Subcutaneous abdominal adipose tissue (tissue), 5 donors: ENCODE data around the gene MATCAP1.

Source experiments
- H3K27ac ChIP-seq: one replicate; pipeline ENCODE4 v1.7.0; 2013; ENCODE audit warnings: low read depth, mild to moderate bottlenecking, inconsistent platforms, low read length, moderate library complexity
- H3K27me3 ChIP-seq, 5 donors: one replicate each; pipeline ENCODE4 v1.7.0; 2013; ENCODE audit warnings: low read length in 5 of 5, inconsistent platforms in 1 of 5; ENCODE audit not compliant: control insufficient read depth in 5 of 5, insufficient read depth in 4 of 5
- H3K36me3 ChIP-seq, 5 donors: one replicate each; pipeline ENCODE4 v1.7.0; 2013; ENCODE audit warnings: low read length in 5 of 5; ENCODE audit not compliant: control insufficient read depth in 5 of 5, insufficient read depth in 5 of 5
- H3K4me1 ChIP-seq, 5 donors: one replicate each; pipeline ENCODE4 v1.7.0; 2013; ENCODE audit warnings: low read length in 5 of 5, mild to moderate bottlenecking in 3 of 5, moderate library complexity in 1 of 5; ENCODE audit not compliant: control insufficient read depth in 5 of 5, insufficient read depth in 5 of 5
- H3K4me3 ChIP-seq, 5 donors: one replicate each; pipeline ENCODE4 v1.7.0; 2013; ENCODE audit warnings: low read length in 5 of 5, low read depth in 1 of 5
- H3K9ac ChIP-seq, 5 donors: one replicate each; pipeline ENCODE4 v1.7.0; 2013; ENCODE audit warnings: low read length in 5 of 5, mild to moderate bottlenecking in 4 of 5, moderate library complexity in 3 of 5
- H3K9me3 ChIP-seq, 5 donors: one replicate each; pipeline ENCODE4 v1.7.0; 2013; ENCODE audit warnings: low read length in 5 of 5; ENCODE audit not compliant: control insufficient read depth in 5 of 5
- donor health status: healthy.
- donor health status: healthy.
- donor health status: healthy.
- donor health status: healthy.
- donor health status: healthy.

MATCAP1 gene

GRCh38 chr16:67149276-67150046 is 34.3 kb downstream of the MATCAP1 start:
- no peak overlapping the region for H3K27ac ChIP-seq

DNA sequence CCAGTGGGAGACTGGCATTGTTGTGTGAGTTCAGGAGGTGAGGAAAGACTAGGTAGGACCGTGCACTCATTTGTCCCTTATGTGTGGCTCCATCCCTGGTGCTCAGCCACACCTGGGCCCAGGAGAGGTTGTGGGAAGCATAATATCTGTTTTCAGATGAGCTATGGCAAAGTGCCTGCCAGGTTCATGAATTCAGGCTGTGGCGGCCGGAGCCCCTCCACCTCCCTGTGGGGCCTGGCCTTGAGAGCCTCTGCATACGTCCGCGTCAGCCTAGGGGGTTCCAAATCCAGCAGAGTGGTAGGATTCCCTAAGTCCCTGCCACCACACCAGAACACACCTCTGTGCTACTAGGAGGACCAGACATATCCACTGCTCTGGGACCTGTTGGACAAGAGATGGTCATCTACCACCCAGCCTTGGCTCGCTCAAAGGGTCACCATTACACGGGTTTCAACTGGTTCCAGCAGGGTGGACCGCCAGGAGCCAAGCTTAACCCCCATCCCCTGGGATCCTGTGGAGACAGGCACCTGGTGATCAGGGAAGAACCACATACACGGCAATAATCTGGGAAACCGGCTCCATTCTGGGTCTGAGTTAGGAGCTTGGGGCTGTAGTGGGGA is 35.0 kb downstream of the MATCAP1 start:
- Histone ChIP-seq H3K4me3 (no peak overlapping the region), H3K36me3 (peaks cover 4 to 54% (median 48%) of the 10 kb centered on the region in 5 donors), H3K9ac (no peak overlapping the region), H3K9me3 (no peaks in the 10 kb centered on the region), H3K4me1 (peaks cover 0 to 19% (median 12%) of the 10 kb centered on the region in 5 donors), H3K27ac (no peak overlapping the region), H3K27me3 (no peaks in the 10 kb centered on the region)

More at GRCh38 chr16:67149276-67150046, 34.3 kb downstream of the MATCAP1 start:
- peak overlapping the region in 1 of 5 donors; percentile 73 for H3K4me3 ChIP-seq
- no peak overlapping the region for H3K9ac ChIP-seq
- no peaks in the 10 kb centered on the region for H3K9me3 ChIP-seq
- H3K36me3 ChIP-seq, result peaks cover 0 to 47% (median 42%) of the 10 kb centered on the region in 5 donors
- peaks cover 0 to 19% (median 12%) of the 10 kb centered on the region in 5 donors for H3K4me1 ChIP-seq
- H3K27me3 ChIP-seq, result no peaks in the 10 kb centered on the region

DNA sequence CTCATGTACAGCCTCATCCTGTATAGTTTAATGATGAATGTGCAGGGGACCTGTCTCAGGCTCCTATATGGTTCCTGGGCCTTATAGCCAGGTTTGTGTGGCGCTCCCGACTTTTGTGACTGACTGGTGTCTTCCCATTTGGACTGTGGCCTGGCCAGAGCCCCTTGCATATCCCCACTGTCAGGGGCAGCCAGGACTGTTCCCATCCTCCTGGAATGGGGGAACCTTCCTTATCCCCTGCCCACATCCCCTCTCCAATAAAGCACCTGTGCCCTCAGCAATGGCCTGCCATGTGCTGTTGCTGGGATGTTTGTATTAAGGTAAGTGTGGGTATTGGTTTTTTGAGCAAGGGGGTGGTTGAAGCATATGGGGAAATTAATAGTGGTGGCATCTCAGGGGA is 35.5 kb downstream of the MATCAP1 start:
- Histone ChIP-seq H3K27ac (no peak overlapping the region), H3K27me3 (no peaks in the 10 kb centered on the region), H3K9me3 (no peaks in the 10 kb centered on the region), H3K4me3 (no peak overlapping the region), H3K9ac (no peak overlapping the region), H3K4me1 (peaks cover 0 to 19% (median 12%) of the 10 kb centered on the region in 5 donors), H3K36me3 (peaks cover 4 to 59% (median 53%) of the 10 kb centered on the region in 5 donors)

- H3K36me3 ChIP-seq, result peaks cover 4 to 65% (median 59%) of the 10 kb centered on the region in 5 donors
- H3K27ac ChIP-seq, result no peak overlapping the region
- no peak overlapping the region for H3K4me3 ChIP-seq
- H3K9me3 ChIP-seq, result no peaks in the 10 kb centered on the region
- peaks cover 0 to 19% (median 12%) of the 10 kb centered on the region in 5 donors for H3K4me1 ChIP-seq
- H3K27me3 ChIP-seq, result no peaks in the 10 kb centered on the region
- peak overlapping the region in 1 of 5 donors; percentile 12 for H3K9ac ChIP-seq
Observed at GRCh38 chr16:67147437-67148140, 36.2 kb downstream of the MATCAP1 start.

GRCh38 chr16:67146523-67147357 is 37.0 kb downstream of the MATCAP1 start:
- Histone ChIP-seq H3K27ac (no peak overlapping the region), H3K36me3 (peaks cover 4 to 74% (median 67%) of the 10 kb centered on the region in 5 donors), H3K4me1 (peaks cover 0 to 19% (median 13%) of the 10 kb centered on the region in 5 donors), H3K9ac (no peak overlapping the region), H3K9me3 (no peaks in the 10 kb centered on the region), H3K4me3 (no peak overlapping the region), H3K27me3 (no peaks in the 10 kb centered on the region)

GRCh38 chr16:67145746-67146145 is 38.0 kb downstream of the MATCAP1 start:
- H3K36me3 ChIP-seq, result peaks cover 4 to 84% (median 77%) of the 10 kb centered on the region in 5 donors
- no peak overlapping the region for H3K27ac ChIP-seq
- no peaks in the 10 kb centered on the region for H3K9me3 ChIP-seq
- H3K4me1 ChIP-seq, result peaks cover 0 to 15% (median 10%) of the 10 kb centered on the region in 5 donors
- no peak overlapping the region for H3K9ac ChIP-seq
- H3K4me3 ChIP-seq, result no peak overlapping the region
- no peaks in the 10 kb centered on the region for H3K27me3 ChIP-seq

- Histone ChIP-seq H3K4me3 (no peak overlapping the region), H3K9ac (no peak overlapping the region), H3K27me3 (no peaks in the 10 kb centered on the region), H3K27ac (no peak overlapping the region), H3K9me3 (no peaks in the 10 kb centered on the region), H3K36me3 (peaks cover 5 to 92% (median 85%) of the 10 kb centered on the region in 5 donors), H3K4me1 (peaks cover 0 to 10% (median 2%) of the 10 kb centered on the region in 5 donors)
Observed at GRCh38 chr16:67144943-67145342, 38.8 kb downstream of the MATCAP1 start.

GRCh38 chr16:67142342-67142741 is 41.4 kb downstream of the MATCAP1 start:
- no peak overlapping the region for H3K27ac ChIP-seq
- H3K4me3 ChIP-seq, result no peak overlapping the region
- H3K9ac ChIP-seq, result no peak overlapping the region
- no peaks in the 10 kb centered on the region for H3K9me3 ChIP-seq
- H3K36me3 ChIP-seq, result peaks cover 9 to 99% (median 89%) of the 10 kb centered on the region in 5 donors
- peaks cover 0 to 10% (median 0%) of the 10 kb centered on the region in 5 donors for H3K4me1 ChIP-seq
- no peaks in the 10 kb centered on the region for H3K27me3 ChIP-seq

GRCh38 chr16:67141391-67141790 is 42.4 kb downstream of the MATCAP1 start:
- Histone ChIP-seq H3K36me3 (peaks cover 9 to 98% (median 83%) of the 10 kb centered on the region in 5 donors), H3K4me3 (no peak overlapping the region), H3K27ac (no peak overlapping the region), H3K9ac (no peak overlapping the region), H3K27me3 (no peaks in the 10 kb centered on the region), H3K9me3 (no peaks in the 10 kb centered on the region), H3K4me1 (peaks cover 0 to 10% (median 0%) of the 10 kb centered on the region in 5 donors)
